AG20443 (cell line): ENCODE data around the gene MRPL23.

Source experiments
- DNase-seq: peaks from one replicate; pipeline ENCODE4 v3.0.0; 2012; ENCODE audit warnings: low spot score, mixed read lengths

MRPL23 gene

GRCh38 chr11:1953489-1954266 lies 6.5 kb downstream of the MRPL23 start:
- no peak for DNase-seq

DNA sequence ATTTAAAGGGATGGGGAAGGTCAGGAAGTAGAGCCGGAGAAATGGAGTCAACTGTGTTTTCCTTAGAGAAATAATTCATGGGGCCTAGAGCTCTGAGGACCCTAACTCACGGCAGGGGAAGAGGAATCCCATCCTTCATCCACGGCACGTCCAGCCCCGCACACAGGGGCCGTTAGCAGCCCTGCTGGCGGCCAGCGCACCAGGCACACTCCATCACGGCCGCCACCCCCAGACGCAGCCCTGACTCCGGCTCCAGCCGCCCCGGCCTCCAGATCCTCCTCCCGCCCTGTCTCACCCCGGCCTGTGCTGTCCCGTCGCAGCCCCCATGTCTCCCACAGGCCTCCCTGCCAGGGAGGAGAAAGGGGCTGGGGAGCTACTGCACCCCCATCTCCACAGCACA lies 11.2 kb downstream of the MRPL23 start:
- no peak for DNase-seq

- no peak for DNase-seq
These were observed 12.7 kb downstream of the MRPL23 start for GRCh38 chr11:1959786-1960185.

GRCh38 chr11:1963864-1964263 lies 16.7 kb downstream of the MRPL23 start:
- no peak for DNase-seq

DNA sequence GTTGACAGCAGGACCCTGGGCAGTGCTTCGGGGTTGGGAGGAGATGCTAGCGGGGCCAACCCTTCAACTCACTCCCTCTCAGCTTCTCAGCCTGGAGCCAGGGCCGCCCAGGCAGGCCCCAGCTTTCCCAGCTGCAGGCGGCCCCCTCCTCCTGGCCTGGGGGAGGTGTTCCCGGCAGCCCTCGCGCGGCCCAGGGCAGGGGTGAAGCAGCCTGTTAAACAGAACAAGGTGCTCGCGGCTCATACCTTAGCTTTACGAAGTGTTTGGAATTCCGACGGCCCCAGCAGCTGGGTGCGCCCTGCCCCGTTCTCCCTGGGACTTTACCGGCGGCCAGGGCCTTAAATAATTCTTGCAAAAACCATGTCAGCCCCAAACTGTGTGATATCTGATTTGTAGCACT lies 17.2 kb downstream of the MRPL23 start:
- no peak for DNase-seq

- DNase-seq = no peak
These were observed 17.8 kb downstream of the MRPL23 start for GRCh38 chr11:1964955-1965354.

GRCh38 chr11:1966531-1966930 lies 19.4 kb downstream of the MRPL23 start:
- DNase-seq = no peak

- no peak for DNase-seq
These were observed 20.6 kb downstream of the MRPL23 start for GRCh38 chr11:1967641-1968225.

DNA sequence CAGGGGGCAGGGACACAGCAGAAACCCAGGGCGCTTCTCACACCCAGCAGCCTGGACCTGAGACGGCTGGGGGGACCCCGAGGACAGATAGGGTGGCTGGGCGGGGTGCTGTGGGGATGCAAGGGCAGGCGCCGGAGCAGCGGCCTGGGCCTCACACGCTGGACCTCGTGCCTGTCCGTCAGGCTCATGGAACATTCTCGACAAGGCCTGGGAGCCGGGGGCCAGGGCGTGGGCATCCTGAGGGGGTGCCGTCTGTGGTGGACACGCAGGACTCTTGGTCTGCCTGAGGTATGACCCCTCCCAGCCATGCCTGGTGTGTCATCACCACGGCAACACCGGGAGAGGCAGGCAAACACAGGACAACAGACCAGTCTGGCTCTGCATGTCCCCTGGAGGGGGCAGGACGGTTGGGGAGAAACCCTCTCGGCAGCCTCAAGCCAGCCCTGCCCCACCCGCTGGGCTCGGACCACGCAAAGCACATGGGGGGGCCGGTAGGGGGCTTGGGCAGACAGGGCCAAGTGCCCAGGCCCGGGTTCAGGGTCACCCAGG lies 21.4 kb downstream of the MRPL23 start:
- DNase-seq = no peak

GRCh38 chr11:1969035-1969434 lies 21.9 kb downstream of the MRPL23 start:
- DNase-seq = no peak

- DNase-seq = no peak
These were observed 22.6 kb downstream of the MRPL23 start for GRCh38 chr11:1969776-1970175.

GRCh38 chr11:1970956-1971355 lies 23.8 kb downstream of the MRPL23 start:
- DNase-seq = no peak

GRCh38 chr11:1975185-1975584 lies 28.1 kb downstream of the MRPL23 start:
- DNase-seq = no peak

GRCh38 chr11:1978720-1979473 lies 31.8 kb downstream of the MRPL23 start:
- DNase-seq = no peak

GRCh38 chr11:1979607-1980006 lies 32.5 kb downstream of the MRPL23 start:
- DNase-seq = no peak

DNA sequence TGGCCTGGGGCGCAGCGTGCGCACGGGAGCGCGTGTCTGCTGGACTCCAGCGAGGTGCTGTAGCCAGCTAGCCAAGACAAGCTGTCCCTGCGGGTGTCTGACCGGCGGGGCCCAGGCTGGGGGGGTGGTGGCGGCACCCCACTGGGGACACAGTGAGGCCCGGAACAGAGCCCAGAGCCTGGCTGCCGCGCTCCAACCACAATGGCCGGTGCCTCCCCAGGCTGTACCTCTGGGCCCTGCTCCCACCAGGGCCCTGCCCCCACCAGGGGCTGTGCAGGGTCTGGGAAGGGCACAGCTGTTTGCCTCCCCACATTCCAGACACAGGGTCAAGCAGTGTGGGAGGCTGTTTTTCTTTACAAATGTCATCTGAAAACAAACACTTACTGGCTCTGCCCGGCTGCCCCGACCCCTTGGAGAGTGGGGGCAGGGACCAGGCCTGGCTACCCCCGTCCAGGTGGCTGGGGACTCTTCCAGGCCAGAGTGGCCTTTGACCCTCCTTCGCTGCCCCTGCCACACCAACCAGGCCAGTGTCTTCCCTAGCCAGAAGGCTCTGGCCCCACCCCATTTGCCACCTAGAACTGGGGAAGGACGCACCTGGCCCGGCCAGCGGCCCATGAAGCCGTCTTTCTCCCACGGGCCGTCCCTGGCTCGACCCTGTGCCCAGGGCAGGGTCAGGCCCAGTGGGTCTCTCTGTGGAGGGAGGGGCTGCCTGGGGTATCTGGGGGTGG lies 35.9 kb downstream of the MRPL23 start:
- no peak for DNase-seq

GRCh38 chr11:1983601-1983961 lies 36.4 kb downstream of the MRPL23 start:
- DNase-seq = no peak

GRCh38 chr11:1987024-1987423 lies 39.9 kb downstream of the MRPL23 start:
- no peak for DNase-seq

- no peak for DNase-seq
These were observed 41.0 kb downstream of the MRPL23 start for GRCh38 chr11:1988174-1988573.

- DNase-seq = no peak
These were observed 41.7 kb downstream of the MRPL23 start for GRCh38 chr11:1988667-1989317.

DNA sequence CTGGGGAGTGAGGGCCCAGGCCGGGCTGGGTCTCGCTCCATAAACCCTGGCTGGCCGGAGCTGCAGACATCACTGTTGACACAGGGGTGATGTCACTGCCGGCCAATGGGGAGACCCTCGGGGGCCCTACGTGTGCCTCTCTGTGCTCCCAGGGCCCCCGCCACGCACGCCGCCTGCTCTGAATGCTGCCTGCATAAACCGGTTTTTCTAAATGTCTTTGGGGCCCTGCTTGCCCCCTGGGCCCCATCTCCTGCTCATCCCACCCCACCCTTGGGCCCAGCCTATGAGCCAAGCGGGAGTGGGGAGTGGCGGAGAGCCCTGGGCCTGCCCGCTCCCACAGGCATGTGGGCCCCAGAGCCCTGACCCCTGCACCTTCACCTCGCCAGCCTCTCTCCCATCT lies 42.8 kb downstream of the MRPL23 start:
- no peak for DNase-seq
